Stimulated activated CD4-positive, alpha-beta T cell treated with anti-CD3 and anti-CD28 coated beads, Interleukin-4, amount 100 ng/mL, for 4 hours (primary cell): ENCODE data around the gene PIK3R2.
"Not testable (repeated sequence)": the region's sequence is repeated elsewhere in the genome, so short reads cannot be mapped to it uniquely, and the experiment has no call there.

ENCODE experiments used
- DNase-seq, 2 experiments: peaks; one replicate each; pipeline ENCODE4 v3.0.0-alpha.2; 2020

PIK3R2 gene

DNA sequence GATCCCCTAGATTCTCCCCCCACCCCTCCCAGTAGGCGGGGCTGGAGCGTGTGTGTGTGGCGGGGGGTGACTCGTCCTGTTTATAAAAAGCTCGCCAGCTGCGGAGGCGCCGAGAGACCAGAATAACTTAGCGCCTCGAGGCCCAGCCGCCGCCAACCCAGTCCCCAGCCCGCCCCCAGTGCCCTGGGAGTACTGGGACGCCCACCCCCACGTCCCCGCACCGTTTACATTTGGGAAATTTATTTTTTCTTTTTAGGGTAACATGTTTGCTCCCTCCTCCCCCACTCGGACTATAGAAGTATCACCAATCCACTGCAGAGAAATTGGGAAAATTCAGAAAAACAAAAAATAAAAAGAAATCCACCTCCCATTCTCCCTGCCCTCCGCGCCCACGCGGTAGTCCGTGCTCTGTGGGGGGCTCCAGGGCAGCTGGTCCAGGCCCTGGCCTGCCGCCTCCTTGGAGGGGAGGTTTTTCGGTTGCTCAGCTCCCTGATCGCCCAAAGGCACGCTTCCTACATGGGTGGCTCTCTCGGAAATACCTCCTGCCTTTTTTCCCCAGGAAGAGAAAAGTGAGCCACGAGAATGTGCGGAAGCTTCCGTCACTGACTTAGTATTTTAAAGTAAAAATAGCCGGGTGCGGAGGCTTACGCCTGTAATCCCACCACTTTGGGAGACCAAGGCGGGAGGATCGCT is 52.4 kb downstream of the PIK3R2 start:
- peak; percentile 49 to 53 for DNase-seq

DNA sequence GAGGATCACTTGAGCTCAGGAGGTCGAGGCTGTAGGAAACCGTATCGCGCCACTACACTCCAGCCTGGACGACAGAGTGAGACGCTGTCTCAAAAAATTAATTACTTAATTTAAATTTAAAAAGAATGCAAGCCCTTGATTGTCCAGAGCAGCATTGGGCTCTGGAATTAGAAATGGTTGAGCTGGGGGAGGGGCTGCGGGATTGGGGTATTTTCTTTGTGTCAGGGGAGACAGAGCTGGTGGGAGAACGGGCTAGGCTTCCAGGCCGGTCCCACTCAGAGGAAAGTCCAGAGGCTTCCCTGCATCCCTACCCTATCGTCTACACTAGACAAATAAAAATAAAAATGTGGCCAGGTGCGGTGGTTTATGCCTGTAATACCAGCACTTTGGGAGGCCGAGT is 53.1 kb downstream of the PIK3R2 start:
- no peak for DNase-seq

DNA sequence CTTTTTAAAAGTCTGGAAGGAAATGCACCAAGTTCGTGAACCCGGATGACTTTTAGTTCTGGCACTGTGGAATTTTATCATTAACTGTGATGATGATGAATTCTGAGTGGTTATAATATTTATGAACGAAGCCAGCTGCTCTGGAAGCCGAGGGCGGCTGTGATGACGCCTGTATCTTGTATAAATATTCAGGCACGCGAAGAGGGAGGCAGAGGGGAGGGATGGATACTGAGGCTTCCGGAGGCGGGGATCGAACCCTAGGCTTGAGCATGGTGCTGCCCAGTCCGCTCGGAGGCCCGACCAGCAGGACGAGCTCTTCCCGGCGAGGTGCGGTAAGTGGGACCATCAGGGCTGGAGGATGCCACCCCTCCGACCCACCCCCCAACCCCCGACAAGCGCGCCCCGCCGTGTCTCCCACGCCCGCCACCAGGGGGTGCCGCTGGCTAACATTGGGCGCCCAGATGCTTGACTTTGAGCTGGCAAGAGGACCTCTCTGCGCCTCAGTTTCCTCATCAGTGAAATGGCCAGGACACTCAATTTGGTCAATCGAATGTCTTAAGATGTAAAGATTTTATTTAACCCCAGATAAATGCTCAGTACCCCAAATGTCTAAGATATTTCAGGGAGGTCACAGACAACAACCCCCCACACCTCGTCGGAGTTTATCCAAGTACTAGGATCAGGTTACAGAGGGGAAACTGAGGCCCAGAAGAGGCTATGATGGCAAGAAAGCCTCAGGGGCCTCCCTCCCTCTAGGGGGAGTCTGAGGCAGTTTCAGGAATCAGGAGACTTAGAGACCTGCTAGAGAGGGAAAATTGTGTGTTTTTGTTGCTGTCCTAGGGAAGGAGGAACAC is 55.4 kb downstream of the PIK3R2 start:
- DNase-seq = peak; percentile 32 to 59

DNA sequence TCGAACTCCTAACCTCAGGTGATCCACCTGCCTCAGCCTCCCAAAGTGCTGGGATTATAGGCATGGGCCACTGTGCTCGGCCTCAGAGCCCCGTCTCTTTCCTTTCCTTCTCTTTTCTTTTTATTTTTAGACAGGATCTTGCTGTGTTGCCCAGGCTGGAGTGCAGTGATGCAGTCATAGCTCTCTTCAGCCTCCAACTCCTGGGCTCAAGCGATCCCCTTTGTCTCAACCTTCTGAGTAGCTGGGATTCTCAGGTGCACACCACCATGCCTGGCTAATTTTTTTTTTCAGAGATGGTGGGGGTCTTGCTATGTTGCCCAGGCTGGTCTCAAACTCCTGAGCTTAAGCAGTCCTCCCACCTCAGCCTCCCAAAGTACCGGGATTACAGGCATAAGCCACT is 56.9 kb downstream of the PIK3R2 start:
- not testable (repeated sequence) for DNase-seq

DNA sequence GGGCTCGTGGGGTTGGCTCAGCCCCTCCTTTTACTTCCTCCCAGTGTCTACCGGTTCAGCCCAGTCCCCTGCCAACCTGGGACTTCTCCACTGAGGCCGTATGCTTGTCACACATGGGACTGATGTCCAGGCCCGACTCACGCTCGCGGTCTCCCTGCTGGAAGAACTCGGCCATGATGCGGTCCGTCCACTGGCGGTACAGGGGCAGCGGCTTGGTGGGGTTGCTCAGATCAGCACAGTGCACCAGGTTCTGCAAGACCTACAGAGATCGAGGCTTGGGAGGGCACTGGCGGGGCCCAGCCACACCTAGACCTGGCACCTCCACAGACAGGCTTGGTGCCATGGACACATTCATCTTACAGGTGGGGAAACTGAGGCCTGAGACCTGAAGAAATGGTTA is 58.7 kb downstream of the PIK3R2 start:
- no peak for DNase-seq

DNA sequence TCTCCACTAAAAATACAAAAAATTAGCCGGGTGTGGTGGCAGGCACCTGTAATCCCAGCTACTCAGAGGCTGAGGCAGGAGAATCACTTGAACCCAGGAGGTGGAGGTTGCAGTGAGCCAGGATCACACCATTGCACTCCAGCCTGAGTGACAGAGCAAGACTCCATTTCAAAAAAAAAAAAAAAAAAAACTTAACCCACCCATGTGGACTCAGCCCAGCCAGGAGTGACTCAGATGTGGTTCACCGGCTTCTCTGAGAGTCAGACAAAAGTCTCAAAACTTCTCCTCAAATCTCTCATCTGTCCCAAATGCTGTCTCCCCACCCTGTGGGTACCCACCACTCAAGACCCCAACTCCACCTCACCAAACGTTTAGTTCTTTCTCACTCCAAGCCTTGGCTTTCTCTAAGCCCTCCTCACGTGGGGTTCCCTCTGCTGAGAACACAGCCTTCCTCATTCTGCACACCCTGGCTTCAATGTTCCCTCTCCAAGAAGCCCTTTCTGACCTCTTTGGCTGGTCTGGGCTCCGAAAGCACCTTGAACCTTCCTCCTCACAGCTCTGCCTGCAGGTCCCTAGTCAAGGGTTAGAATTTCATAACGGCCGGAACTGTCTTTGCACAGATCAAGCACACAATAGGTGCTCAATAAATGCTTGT is 61.9 kb downstream of the PIK3R2 start:
- DNase-seq = no peak

DNA sequence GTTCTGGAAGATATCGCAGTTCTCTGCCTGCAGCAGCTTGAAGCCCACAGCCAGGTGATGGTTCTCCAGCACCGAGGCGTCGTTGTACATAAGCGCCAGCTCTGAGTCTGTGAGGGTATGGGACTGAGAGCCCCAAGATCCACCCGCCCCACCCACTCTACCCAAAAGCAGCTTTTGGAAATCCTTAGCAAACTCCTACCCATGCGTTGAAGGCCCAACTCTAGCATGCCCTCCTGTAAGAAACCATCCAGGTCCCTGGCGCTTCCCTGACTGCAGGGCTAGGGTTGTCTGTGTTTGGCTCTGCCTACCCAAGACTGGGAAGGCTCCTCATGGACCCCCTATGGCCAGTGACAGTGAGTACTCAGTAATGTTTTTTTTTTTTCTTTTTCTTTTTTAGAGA is 63.8 kb downstream of the PIK3R2 start:
- no peak for DNase-seq

DNA sequence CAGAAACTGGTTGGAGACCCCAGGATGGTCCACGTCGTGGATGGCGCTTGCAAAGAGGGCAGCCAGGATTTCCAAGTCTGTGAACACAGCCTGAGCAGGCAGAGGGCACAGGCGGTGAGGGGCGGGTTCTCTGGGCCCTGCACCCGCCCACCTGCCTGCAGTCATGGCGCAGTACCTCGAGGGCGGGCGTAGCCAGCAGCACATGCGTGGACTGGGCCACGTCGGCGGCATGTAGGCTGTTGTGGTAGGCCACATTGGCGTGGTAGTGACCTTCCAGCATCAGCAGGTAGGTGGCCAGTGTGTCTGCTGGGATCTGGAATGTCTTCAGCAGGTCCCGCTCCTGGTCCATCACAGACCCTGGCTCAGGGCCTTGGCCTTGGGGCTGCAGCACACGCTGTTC is 65.2 kb downstream of the PIK3R2 start:
- DNase-seq = no peak

DNA sequence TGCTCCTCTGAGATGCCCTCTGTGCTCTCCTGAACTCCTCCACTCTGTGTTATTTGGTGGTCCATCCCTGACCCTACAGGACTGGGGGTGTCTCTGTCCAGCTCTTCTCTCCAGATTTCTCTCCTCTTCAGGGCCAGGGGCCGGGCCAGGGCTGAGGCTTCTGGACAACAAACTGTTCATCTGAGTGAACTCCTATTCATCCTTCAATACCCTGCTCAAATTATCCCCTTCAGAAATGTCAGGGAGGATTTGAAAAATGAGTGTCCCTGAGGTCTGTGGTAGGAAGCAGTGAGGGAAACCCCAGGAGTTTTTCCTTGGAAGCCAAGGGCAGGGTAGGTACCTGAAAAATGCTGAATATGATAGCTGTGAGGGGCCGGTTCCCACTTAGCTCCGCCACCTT is 65.6 kb downstream of the PIK3R2 start:
- DNase-seq = no peak
